Measurements from ENCODE around the gene IPO11.
"Not testable (repeated sequence)": the region's sequence is repeated elsewhere in the genome, so short reads cannot be mapped to it uniquely, and the experiment has no call there.

The IPO11 gene

GRCh38 chr5:62504129-62504528, 91.6 kb downstream of the IPO11 start:
- no peak for TF ChIP-seq CTCF (IDR thresholded peaks at IDR 0.05; ENCODE audit: control insufficient read depth, extremely low read depth, insufficient read depth)
- no peak overlapping the region for H3K4me3 ChIP-seq (ENCODE audit: low read depth, low read length)
- no peak for DNase-seq (ENCODE audit: low read depth)

- no peak for DNase-seq (ENCODE audit: low read depth)
- H3K4me3 ChIP-seq (ENCODE audit: low read depth, low read length), result no peak overlapping the region
- no peak for TF ChIP-seq CTCF (IDR thresholded peaks at IDR 0.05; ENCODE audit: control insufficient read depth, extremely low read depth, insufficient read depth)
Observed at GRCh38 chr5:62506659-62507460, 94.3 kb downstream of the IPO11 start.

- not testable (repeated sequence) for DNase-seq (ENCODE audit: low read depth); H3K4me3 ChIP-seq (ENCODE audit: low read depth, low read length)
Observed at GRCh38 chr5:62508760-62509159, 96.2 kb downstream of the IPO11 start.

- no peak for TF ChIP-seq CTCF (IDR thresholded peaks at IDR 0.05; ENCODE audit: control insufficient read depth, extremely low read depth, insufficient read depth)
- no peak overlapping the region for H3K4me3 ChIP-seq (ENCODE audit: low read depth, low read length)
Observed at GRCh38 chr5:62509806-62510205, 97.2 kb downstream of the IPO11 start.

GRCh38 chr5:62513085-62513484, 100.5 kb downstream of the IPO11 start:
- H3K4me3 ChIP-seq (ENCODE audit: low read depth, low read length), result not testable (repeated sequence)

More at GRCh38 chr5:62509806-62510205, 97.2 kb downstream of the IPO11 start:
- no peak for DNase-seq (ENCODE audit: low read depth)

GRCh38 chr5:62514510-62515119, 102.1 kb downstream of the IPO11 start:
- DNase-seq (ENCODE audit: low read depth), result no peak
- TF ChIP-seq CTCF (IDR thresholded peaks at IDR 0.05; ENCODE audit: control insufficient read depth, extremely low read depth, insufficient read depth), result no peak
- no peak overlapping the region for H3K4me3 ChIP-seq (ENCODE audit: low read depth, low read length)

More at GRCh38 chr5:62513085-62513484, 100.5 kb downstream of the IPO11 start:
- DNase-seq (ENCODE audit: low read depth), result not testable (repeated sequence)

- DNase-seq (ENCODE audit: low read depth); H3K4me3 ChIP-seq (ENCODE audit: low read depth, low read length): not testable (repeated sequence)
Observed at GRCh38 chr5:62520812-62521211, 108.2 kb downstream of the IPO11 start.

- H3K4me3 ChIP-seq (ENCODE audit: low read depth, low read length), result no peak overlapping the region
- no peak for TF ChIP-seq CTCF (IDR thresholded peaks at IDR 0.05; ENCODE audit: control insufficient read depth, extremely low read depth, insufficient read depth)
- DNase-seq (ENCODE audit: low read depth), result no peak
Observed at GRCh38 chr5:62521319-62521718, 108.8 kb downstream of the IPO11 start.
